Thymus (tissue), 11 donors: ENCODE results near the gene DDX10. TPM values are rescaled to one million over a fixed set of nuclear protein-coding genes. Genes with fewer than 3 reads are reported as not detected.
"Not testable (repeated sequence)": the region's sequence is repeated elsewhere in the genome, so short reads cannot be mapped to it uniquely, and the experiment has no call there.

Experiments
- DNase-seq, 9 donors: peaks; one replicate each; pipeline ENCODE4 v3.0.0-alpha.2; 2013; ENCODE audit warnings: low spot score in 9 of 9, low read depth in 6 of 9, missing footprints in 1 of 9
- H3K27ac ChIP-seq, 2 donors: one replicate each; pipeline ENCODE4 v1.5.1; 2013; ENCODE audit warnings: control low read depth in 1 of 2, low read depth in 1 of 2, low read length in 1 of 2, mild to moderate bottlenecking in 1 of 2, moderate library complexity in 1 of 2
- H3K27me3 ChIP-seq, 2 donors: one replicate each; pipeline ENCODE4 v1.5.1; 2013; ENCODE audit warnings: low read length in 1 of 2; ENCODE audit not compliant: control insufficient read depth in 2 of 2, insufficient read depth in 1 of 2
- H3K36me3 ChIP-seq, 2 donors: one replicate each; pipeline ENCODE4 v1.5.1; 2013; ENCODE audit warnings: low read length in 1 of 2, mild to moderate bottlenecking in 1 of 2, moderate library complexity in 1 of 2; ENCODE audit not compliant: control insufficient read depth in 2 of 2, insufficient read depth in 2 of 2
- H3K4me1 ChIP-seq, 2 donors: one replicate each; pipeline ENCODE4 v1.5.1; 2013; ENCODE audit warnings: low read length in 2 of 2; ENCODE audit not compliant: control insufficient read depth in 2 of 2, insufficient read depth in 2 of 2
- H3K4me3 ChIP-seq, 2 donors: one replicate each; pipeline ENCODE4 v1.5.1; 2013; ENCODE audit warnings: low read length in 2 of 2, control low read depth in 1 of 2, mild to moderate bottlenecking in 1 of 2
- H3K9me3 ChIP-seq, 2 donors: one replicate each; pipeline ENCODE4 v1.5.1; 2013; ENCODE audit warnings: low read length in 1 of 2, mild to moderate bottlenecking in 1 of 2; ENCODE audit not compliant: control insufficient read depth in 2 of 2, insufficient read depth in 1 of 2
- WGBS: extraction: QIAGEN DNeasy Blood & Tissue Kit; methylation state at CpG from one replicate; pipeline ENCODE4 v1.1.7; 2013; 5-methylcytosine and 5-hydroxymethylcytosine counted together
- polyA plus RNA-seq: library from polyadenylated mRNA; stranded (reverse); fragments of 200-250 nt; gene quantifications from one replicate; pipeline ENCODE4 v1.2.3, GENCODE V29; 2013
- total RNA-seq: library from RNA; stranded (reverse); fragments of 120-200 nt; gene quantifications from one replicate; pipeline ENCODE4 v1.2.4, GENCODE V29; 2013
- donor health status: healthy.

Gene DDX10
- total and polyA plus RNA-seq, 2 donors = 20.1 to 32.3 TPM

- no peaks in the 10 kb centered on the region for H3K27me3 ChIP-seq
- DNase-seq = no peak
- no peaks in the 10 kb centered on the region for H3K9me3 ChIP-seq
- no peak overlapping the region for H3K4me3 ChIP-seq
- WGBS = 98% methylated on average over 2 of the region's 2 CpGs
- no peaks in the 10 kb centered on the region for H3K36me3 ChIP-seq
- no peak overlapping the region for H3K27ac ChIP-seq
- no peaks in the 10 kb centered on the region for H3K4me1 ChIP-seq
Measured at GRCh38 chr11:108807262-108807661, 142.4 kb downstream of the DDX10 start.

GRCh38 chr11:108813086-108813485, 148.2 kb downstream of the DDX10 start:
- no peak overlapping the region for H3K27ac ChIP-seq
- no peaks in the 10 kb centered on the region for H3K27me3 ChIP-seq
- WGBS = 97% methylated on average over 2 of the region's 2 CpGs
- H3K4me3 ChIP-seq = no peak overlapping the region
- DNase-seq = no peak
- H3K9me3 ChIP-seq = no peaks in the 10 kb centered on the region
- H3K36me3 ChIP-seq = no peaks in the 10 kb centered on the region
- H3K4me1 ChIP-seq = no peaks in the 10 kb centered on the region

GRCh38 chr11:108817976-108818375, 153.1 kb downstream of the DDX10 start:
- Histone ChIP-seq H3K9me3 (no peaks in the 10 kb centered on the region), H3K4me1 (no peaks in the 10 kb centered on the region), H3K27ac (no peak overlapping the region), H3K36me3 (no peaks in the 10 kb centered on the region), H3K4me3 (no peak overlapping the region), H3K27me3 (no peaks in the 10 kb centered on the region)
- WGBS = 97% methylated on average over 5 of the region's 5 CpGs
- no peak for DNase-seq

GRCh38 chr11:108818971-108819370, 154.1 kb downstream of the DDX10 start:
- Histone ChIP-seq H3K36me3 (no peaks in the 10 kb centered on the region), H3K4me3 (no peak overlapping the region), H3K27ac (no peak overlapping the region), H3K27me3 (no peaks in the 10 kb centered on the region), H3K9me3 (no peaks in the 10 kb centered on the region), H3K4me1 (no peaks in the 10 kb centered on the region)
- 96% methylated on average over 1 of the region's 1 CpG for WGBS
- DNase-seq = no peak

- Histone ChIP-seq H3K9me3 (no peaks in the 10 kb centered on the region), H3K4me3 (no peak overlapping the region), H3K36me3 (no peaks in the 10 kb centered on the region), H3K27ac (no peak overlapping the region), H3K4me1 (no peaks in the 10 kb centered on the region), H3K27me3 (no peaks in the 10 kb centered on the region)
- DNase-seq = no peak
- WGBS = 98% methylated on average over 2 of the region's 2 CpGs
Measured at GRCh38 chr11:108819957-108820356, 155.1 kb downstream of the DDX10 start.

- H3K9me3 ChIP-seq, H3K27me3 ChIP-seq, H3K4me3 ChIP-seq, H3K4me1 ChIP-seq, H3K27ac ChIP-seq, DNase-seq, H3K36me3 ChIP-seq: not testable (repeated sequence)
- WGBS = 99% methylated on average over 11 of the region's 11 CpGs
Measured at GRCh38 chr11:108823960-108824359, 159.1 kb downstream of the DDX10 start.

- H3K36me3 ChIP-seq = no peaks in the 10 kb centered on the region
- H3K4me3 ChIP-seq = no peak overlapping the region
- no peaks in the 10 kb centered on the region for H3K9me3 ChIP-seq
- DNase-seq = no peak
- H3K4me1 ChIP-seq = no peaks in the 10 kb centered on the region
- no peak overlapping the region for H3K27ac ChIP-seq
- 95% methylated on average over 3 of the region's 3 CpGs for WGBS
- H3K27me3 ChIP-seq = no peaks in the 10 kb centered on the region
Measured at GRCh38 chr11:108824545-108824944, 159.7 kb downstream of the DDX10 start.

- no peak overlapping the region for H3K4me3 ChIP-seq
- WGBS = 99% methylated on average over 1 of the region's 1 CpG
- no peak overlapping the region for H3K27ac ChIP-seq
- H3K27me3 ChIP-seq = no peaks in the 10 kb centered on the region
- H3K4me1 ChIP-seq = no peaks in the 10 kb centered on the region
- H3K36me3 ChIP-seq = no peaks in the 10 kb centered on the region
- no peak for DNase-seq
- H3K9me3 ChIP-seq = no peaks in the 10 kb centered on the region
Measured at GRCh38 chr11:108825381-108825780, 160.5 kb downstream of the DDX10 start.

GRCh38 chr11:108826136-108826535, 161.3 kb downstream of the DDX10 start:
- Histone ChIP-seq H3K27me3 (no peaks in the 10 kb centered on the region), H3K27ac (no peak overlapping the region), H3K36me3 (no peaks in the 10 kb centered on the region), H3K4me1 (no peaks in the 10 kb centered on the region), H3K9me3 (no peaks in the 10 kb centered on the region), H3K4me3 (no peak overlapping the region)
- 96% methylated on average over 2 of the region's 2 CpGs for WGBS
- no peak for DNase-seq

- Histone ChIP-seq H3K36me3 (no peaks in the 10 kb centered on the region), H3K27ac (no peak overlapping the region), H3K9me3 (no peaks in the 10 kb centered on the region), H3K4me3 (no peak overlapping the region), H3K4me1 (peaks cover 0 to 2% of the 10 kb centered on the region in 2 donors), H3K27me3 (no peaks in the 10 kb centered on the region)
- no peak for DNase-seq
- WGBS = 96% methylated on average over 7 of the region's 7 CpGs
Measured at GRCh38 chr11:108835624-108836023, 170.8 kb downstream of the DDX10 start.
